Small intestine (tissue), 7 donors: ENCODE results near the gene C14orf180. TPM values are rescaled to one million over a fixed set of nuclear protein-coding genes. Genes with fewer than 3 reads are reported as not detected.

Experiments
- DNase-seq, 2 donors: peaks; one replicate each; pipeline versions ENCODE4 v3.0.0 to v3.0.0-alpha.2; 2013
- FAIRE-seq: peaks from 2 replicates; lab custom pipeline; 2012; peaks lifted over from hg19 to GRCh38; lab: Jason Lieb, UNC
- H3K27ac ChIP-seq, 3 donors: one replicate each; pipeline ENCODE4 v1.5.1; 2013; ENCODE audit warnings: low read length in 2 of 3, mild to moderate bottlenecking in 2 of 3, control low read depth in 1 of 3, inconsistent platforms in 1 of 3, low read depth in 1 of 3, moderate library complexity in 1 of 3
- H3K27me3 ChIP-seq, 3 donors: one replicate each; pipeline ENCODE4 v1.6.1; 2013; ENCODE audit warnings: low read length in 3 of 3, inconsistent platforms in 1 of 3; ENCODE audit not compliant: control insufficient read depth in 3 of 3, insufficient read depth in 3 of 3
- H3K36me3 ChIP-seq, 3 donors: one replicate each; pipeline ENCODE4 v1.6.1; 2013; ENCODE audit warnings: low read length in 3 of 3, inconsistent platforms in 1 of 3, low read depth in 1 of 3, mild to moderate bottlenecking in 1 of 3, moderate library complexity in 1 of 3; ENCODE audit not compliant: control insufficient read depth in 3 of 3, insufficient read depth in 2 of 3
- H3K4me1 ChIP-seq, 3 donors: one replicate each; pipeline ENCODE4 v1.6.1; 2013; ENCODE audit warnings: low read length in 2 of 3, inconsistent platforms in 1 of 3, low read depth in 1 of 3, mild to moderate bottlenecking in 1 of 3, moderate library complexity in 1 of 3; ENCODE audit not compliant: control insufficient read depth in 3 of 3, insufficient read depth in 2 of 3
- H3K4me3 ChIP-seq, 3 donors: one replicate each; pipeline ENCODE4 v1.5.1; 2013; ENCODE audit warnings: low read length in 3 of 3, control low read depth in 1 of 3, inconsistent platforms in 1 of 3, low read depth in 1 of 3, mild to moderate bottlenecking in 1 of 3, moderate library complexity in 1 of 3
- H3K9me3 ChIP-seq, 2 donors: one replicate each; pipeline ENCODE4 v1.6.1; 2013; ENCODE audit warnings: low read depth in 1 of 2, low read length in 1 of 2; ENCODE audit not compliant: control insufficient read depth in 2 of 2, insufficient read depth in 1 of 2
- WGBS, 3 donors: extraction: QIAGEN DNeasy Blood & Tissue Kit; methylation state at CpG; one replicate each; pipeline ENCODE4 v1.1.7; 2013; 5-methylcytosine and 5-hydroxymethylcytosine counted together
- polyA plus RNA-seq, 4 donors: library from polyadenylated mRNA; stranded (reverse) in 3 of 4; unstranded in 1 of 4; fragments of 200-250 nt in 3 of 4; fragments of 120-200 nt in 1 of 4; gene quantifications; one replicate each; pipeline versions ENCODE4 v1.2.1 to v1.2.3, GENCODE V29; 2013
- donor health status: healthy with polysubstance abuse.
- donor health status: control.
- donor health status: control.
- donor health status: Bipolar disorder and iron deficiency.
- donor health status: healthy.

Gene C14orf180
- polyA plus RNA-seq, 4 donors = 0.04 to 2.3 TPM; not detected in 2

DNA sequence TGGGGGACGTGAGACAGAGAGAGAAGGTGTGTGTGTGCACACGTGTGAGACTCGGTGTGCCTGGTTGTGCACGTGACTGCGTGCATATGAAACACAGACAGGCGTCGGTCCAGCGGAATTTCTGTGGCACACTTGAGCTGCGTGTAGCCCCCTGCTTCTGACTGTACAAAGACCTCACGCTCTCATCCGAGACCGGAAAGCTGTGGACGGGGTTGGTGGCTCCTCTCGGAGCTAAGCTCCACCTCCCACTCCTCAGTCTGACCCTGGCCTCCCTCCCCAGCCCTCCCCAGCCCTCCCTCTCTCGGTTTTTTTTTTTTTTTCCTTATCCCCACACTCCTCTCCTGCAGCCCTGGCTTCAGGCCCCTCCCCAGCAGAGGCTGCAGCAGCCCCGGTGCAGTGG, 8.3 kb upstream of the C14orf180 start:
- no peaks in the 10 kb centered on the region for H3K36me3 ChIP-seq
- WGBS, 3 donors = 70 to 78% (median 72%) methylated on average over 12 to 16 of the region's 16 CpGs
- H3K27me3 ChIP-seq = peaks cover 0 to 5% (median 5%) of the 10 kb centered on the region in 3 donors
- H3K27ac ChIP-seq = no peak overlapping the region
- FAIRE-seq (no peak), DNase-seq (no peak)
- H3K4me1 ChIP-seq = peaks cover 0 to 45% (median 0%) of the 10 kb centered on the region in 3 donors
- H3K4me3 ChIP-seq = no peak overlapping the region
- H3K9me3 ChIP-seq = peaks cover 0 to 2% of the 10 kb centered on the region in 2 donors

DNA sequence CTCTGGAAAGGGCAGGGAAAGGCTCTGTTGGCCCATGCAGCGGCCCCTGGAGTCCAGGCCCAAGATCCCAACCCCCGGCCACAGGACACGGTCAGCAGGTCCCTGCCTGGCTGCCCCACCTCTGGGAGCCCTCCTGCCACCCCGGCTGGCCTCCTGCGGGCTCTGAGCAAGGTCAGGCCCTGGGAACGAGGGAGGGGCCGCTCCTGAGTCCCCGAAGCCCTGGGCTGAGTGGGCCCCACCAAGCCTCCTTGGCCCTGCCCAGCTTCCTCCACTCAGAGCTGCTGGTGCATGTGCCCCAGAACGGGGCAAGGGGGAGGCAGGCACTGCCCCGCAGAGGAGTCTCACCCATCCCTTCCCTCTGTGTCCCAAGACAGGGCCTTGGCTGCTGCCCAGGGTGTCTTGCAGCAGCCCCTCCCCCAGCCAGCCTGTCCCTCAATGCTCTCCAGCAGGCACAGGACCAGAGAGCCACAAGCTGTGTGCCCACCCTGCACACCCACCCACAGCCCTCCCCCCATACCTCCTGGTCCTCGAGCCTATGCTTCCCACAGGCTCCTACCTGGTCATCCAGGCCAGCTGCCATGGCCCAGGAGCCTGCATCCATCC, 7.4 kb upstream of the C14orf180 start:
- no peak overlapping the region for H3K4me3 ChIP-seq
- H3K27ac ChIP-seq = no peak overlapping the region
- 63 to 83% (median 80%) methylated on average over 9 to 11 of the region's 11 CpGs for WGBS, 3 donors
- peaks cover 0 to 2% of the 10 kb centered on the region in 2 donors for H3K9me3 ChIP-seq
- H3K4me1 ChIP-seq = peaks cover 0 to 54% (median 0%) of the 10 kb centered on the region in 3 donors
- peaks cover 0 to 5% (median 3%) of the 10 kb centered on the region in 3 donors for H3K27me3 ChIP-seq
- DNase-seq (no peak), FAIRE-seq (no peak)
- no peaks in the 10 kb centered on the region for H3K36me3 ChIP-seq

DNA sequence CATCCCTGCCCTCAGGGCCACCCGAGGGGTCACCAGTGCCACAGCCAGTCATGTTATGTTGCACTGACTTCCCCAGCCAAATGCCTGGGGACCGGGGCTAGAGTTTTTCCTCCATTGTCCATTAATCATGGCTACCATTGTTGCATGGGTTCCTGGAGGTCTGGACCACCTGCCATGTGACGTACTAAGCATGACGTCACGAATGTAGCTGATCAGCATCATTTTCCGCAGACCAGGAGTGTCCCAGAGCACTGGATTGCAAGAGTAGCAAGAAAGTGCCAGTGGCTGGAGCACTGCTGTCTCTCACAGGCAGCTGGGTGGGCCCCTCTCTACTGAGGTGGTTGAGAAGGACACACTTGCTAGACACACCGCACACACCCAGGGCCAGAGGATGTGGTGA, 6.9 kb upstream of the C14orf180 start:
- FAIRE-seq (no peak), DNase-seq (no peak)
- Histone ChIP-seq H3K4me1 (peaks cover 0 to 60% (median 3%) of the 10 kb centered on the region in 3 donors), H3K27me3 (peaks cover 0 to 5% (median 3%) of the 10 kb centered on the region in 3 donors), H3K4me3 (no peak overlapping the region), H3K9me3 (peaks cover 0 to 2% of the 10 kb centered on the region in 2 donors), H3K27ac (no peak overlapping the region), H3K36me3 (no peaks in the 10 kb centered on the region)
- 81 to 91% (median 86%) methylated on average over 7 of the region's 7 CpGs for WGBS, 3 donors

DNA sequence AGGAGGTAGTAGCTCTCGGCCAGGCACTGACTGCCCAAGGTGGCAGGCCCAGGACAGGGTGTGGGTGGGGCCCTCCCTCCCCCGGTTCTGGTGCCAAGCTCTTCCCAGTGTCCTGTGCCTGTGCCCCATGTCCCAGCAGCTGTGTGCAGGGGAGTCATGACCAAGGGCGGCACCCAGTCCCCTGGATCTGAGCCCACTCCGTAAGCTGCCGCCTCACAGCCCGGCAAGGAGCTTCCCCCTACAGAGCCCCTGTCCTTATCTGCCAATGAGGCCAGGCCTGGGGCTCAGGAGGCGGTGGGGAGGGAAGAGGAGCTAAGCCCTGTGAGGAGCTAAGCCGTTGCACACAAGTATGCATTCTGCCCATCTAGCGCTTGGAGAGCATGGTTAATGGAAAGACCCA, 5.6 kb upstream of the C14orf180 start:
- H3K9me3 ChIP-seq = peaks cover 0 to 2% of the 10 kb centered on the region in 2 donors
- WGBS, 3 donors = 16 to 42% (median 33%) methylated on average over 9 of the region's 9 CpGs
- no peaks in the 10 kb centered on the region for H3K36me3 ChIP-seq
- FAIRE-seq (no peak), DNase-seq (peak in 1 of 2 donors; percentile 87)
- H3K27me3 ChIP-seq = peaks cover 0 to 3% (median 1%) of the 10 kb centered on the region in 3 donors
- H3K27ac ChIP-seq = peak overlapping the region in 1 of 3 donors; percentile 96
- no peak overlapping the region for H3K4me3 ChIP-seq
- H3K4me1 ChIP-seq = peaks cover 0 to 72% (median 4%) of the 10 kb centered on the region in 3 donors

DNA sequence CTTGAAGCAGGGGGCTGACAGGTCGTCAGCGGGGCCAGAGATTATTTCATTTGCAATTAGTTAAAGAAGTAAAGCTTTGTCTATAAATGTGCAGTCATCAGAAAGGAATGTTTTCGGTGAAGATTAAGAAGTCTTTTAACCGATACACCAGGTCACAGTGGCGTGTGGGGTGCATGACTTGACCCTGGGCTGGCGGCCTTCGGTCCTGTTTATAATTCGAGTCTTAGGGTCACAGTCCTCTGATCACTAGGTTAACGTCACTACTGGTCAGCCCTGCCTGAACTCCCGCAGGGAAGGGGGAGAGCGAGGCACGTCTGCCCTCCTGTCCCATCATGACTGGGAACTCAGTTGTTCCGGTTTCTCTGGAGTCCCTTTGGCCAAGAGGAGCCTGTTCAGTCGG, 5.0 kb upstream of the C14orf180 start:
- FAIRE-seq = no peak
- H3K27me3 ChIP-seq = peaks cover 0 to 3% (median 1%) of the 10 kb centered on the region in 3 donors
- 39 to 62% (median 60%) methylated on average over 14 of the region's 14 CpGs for WGBS, 3 donors

DNA sequence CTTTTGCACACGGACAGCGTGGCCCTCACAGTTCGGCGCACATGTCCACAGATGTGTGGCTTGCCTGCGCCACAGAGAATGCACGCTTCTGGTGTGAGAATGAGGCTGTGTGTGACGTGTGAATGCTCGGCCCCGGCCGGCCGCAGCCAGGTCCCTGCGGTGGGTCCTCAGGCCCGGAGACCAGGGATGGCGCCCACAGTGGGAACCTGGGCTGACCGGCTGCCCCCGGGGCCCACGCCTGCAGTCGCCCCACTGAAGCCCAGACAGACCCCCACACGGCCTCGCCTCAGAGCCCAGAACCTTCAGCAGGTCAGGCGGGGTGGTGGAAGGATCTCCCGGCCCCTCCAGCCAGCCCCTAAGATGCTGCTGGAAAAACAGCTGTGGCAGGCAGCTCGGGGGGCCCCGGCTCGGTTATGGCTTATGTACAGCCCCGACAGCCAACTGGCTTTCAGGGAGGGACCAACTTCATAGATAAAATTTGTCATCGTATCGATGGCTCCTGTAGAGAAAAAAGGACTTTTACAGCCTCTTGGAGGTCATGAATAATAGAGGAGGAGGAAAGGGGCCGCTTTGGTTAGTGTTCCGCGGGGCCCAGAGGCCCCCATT, 4.5 kb upstream of the C14orf180 start:
- peak in 1 of 2 donors; percentile 61 for DNase-seq
- no peak for FAIRE-seq
- Histone ChIP-seq H3K4me3 (no peak overlapping the region), H3K4me1 (peaks cover 0 to 81% (median 6%) of the 10 kb centered on the region in 3 donors), H3K27me3 (peaks cover 0 to under 1% (median 0%) of the 10 kb centered on the region in 3 donors), H3K9me3 (peaks cover 0 to 2% of the 10 kb centered on the region in 2 donors), H3K27ac (peak overlapping the region in 1 of 3 donors; percentile 96), H3K36me3 (no peaks in the 10 kb centered on the region)
- WGBS, 3 donors = 79 to 88% (median 83%) methylated on average over 31 of the region's 31 CpGs

More for the DNA sequence above, 5.0 kb upstream of the C14orf180 start:
- Histone ChIP-seq H3K36me3 (no peaks in the 10 kb centered on the region), H3K4me1 (peaks cover 0 to 76% (median 6%) of the 10 kb centered on the region in 3 donors), H3K9me3 (peaks cover 0 to 2% of the 10 kb centered on the region in 2 donors), H3K4me3 (no peak overlapping the region), H3K27ac (peak overlapping the region in 1 of 3 donors; percentile 96)
- DNase-seq = peak in 1 of 2 donors; percentile 76

DNA sequence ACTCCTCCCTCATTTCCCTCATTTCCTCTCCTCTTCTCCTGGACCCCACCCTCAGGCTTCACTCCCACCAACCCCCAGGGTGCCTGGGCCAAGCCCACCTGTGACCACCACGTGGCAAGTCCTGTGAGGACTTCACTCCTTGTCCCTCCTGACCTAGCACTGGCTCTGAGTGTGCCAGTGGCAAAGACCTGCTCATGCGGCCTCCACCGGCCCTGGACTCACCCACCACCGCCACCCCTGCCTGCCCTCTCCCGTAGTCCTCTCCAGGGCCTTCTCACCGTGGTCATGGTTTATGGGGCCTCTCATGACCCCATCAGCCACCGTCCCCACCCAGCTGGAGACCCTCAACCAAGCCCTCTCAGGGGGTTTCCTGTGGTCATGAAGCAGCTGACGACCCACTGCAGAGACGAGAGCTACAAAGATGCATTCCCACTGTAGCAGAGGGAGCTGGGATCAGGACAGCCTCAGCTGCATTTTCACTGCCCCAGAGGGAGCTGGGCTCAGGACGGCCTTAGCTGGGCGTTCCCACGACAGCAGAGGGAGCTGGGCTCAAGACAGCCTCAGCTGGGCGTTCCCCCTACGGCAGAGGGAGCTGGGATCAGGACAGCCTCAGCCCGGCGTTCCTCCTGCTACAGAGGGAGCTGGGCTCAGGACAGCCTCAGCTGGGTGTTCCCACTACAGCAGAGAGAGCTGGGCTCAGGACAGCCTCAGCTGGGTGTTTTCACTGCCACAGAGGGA, 3.2 kb upstream of the C14orf180 start:
- H3K9me3 ChIP-seq = peaks cover 0 to 2% of the 10 kb centered on the region in 2 donors
- H3K27me3 ChIP-seq = no peaks in the 10 kb centered on the region
- H3K27ac ChIP-seq = peak overlapping the region; percentile 33 to 96 (median 67)
- 31 to 52% (median 43%) methylated on average over 16 of the region's 16 CpGs for WGBS, 3 donors
- DNase-seq = peak; percentile 35 to 66
- peaks cover 0 to 86% (median 6%) of the 10 kb centered on the region in 3 donors for H3K4me1 ChIP-seq
- FAIRE-seq = no peak
- H3K36me3 ChIP-seq = no peaks in the 10 kb centered on the region
- H3K4me3 ChIP-seq = no peak overlapping the region

DNA sequence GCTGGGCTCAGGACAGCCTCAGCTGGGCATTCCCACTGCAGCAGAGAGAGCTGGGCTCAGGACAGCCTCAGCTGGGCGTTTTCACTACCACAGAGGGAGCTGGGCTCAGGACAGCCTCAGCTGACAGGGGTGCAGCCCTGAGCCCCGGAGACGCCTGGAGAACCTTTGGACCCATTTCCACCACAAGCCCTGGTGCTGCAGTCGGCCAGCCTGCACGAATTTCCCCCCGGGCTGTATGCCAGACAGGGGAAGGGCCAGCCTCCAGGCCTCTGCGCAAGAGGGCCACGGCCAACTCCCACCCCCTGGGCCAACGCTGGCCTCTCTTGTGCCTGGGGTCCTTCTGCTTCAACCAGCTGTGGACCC, 2.6 kb upstream of the C14orf180 start:
- Histone ChIP-seq H3K36me3 (no peaks in the 10 kb centered on the region), H3K27ac (peak overlapping the region; percentile 33 to 96 (median 67)), H3K9me3 (peaks cover 0 to 2% of the 10 kb centered on the region in 2 donors), H3K4me1 (peaks cover 0 to 87% (median 6%) of the 10 kb centered on the region in 3 donors), H3K4me3 (no peak overlapping the region), H3K27me3 (no peaks in the 10 kb centered on the region)
- DNase-seq = peak; percentile 84 to 92
- no peak for FAIRE-seq
- WGBS, 3 donors = 8 to 34% (median 30%) methylated on average over 7 to 9 of the region's 9 CpGs
